ENCODE measurements around the gene ELFN2.

ELFN2 gene

GRCh38 chr22:37325039-37325395 is 102.3 kb downstream of the ELFN2 start:
- Histone ChIP-seq H3K4me3 (ENCODE audit: low read length) (no peak overlapping the region), H2BK120ac (ENCODE audit: low read depth, low read length) (no peak overlapping the region), H3K36me3 (ENCODE audit: control insufficient read depth, insufficient read depth, low read length) (no peaks in the 10 kb centered on the region), H3K27ac (ENCODE audit: low read depth, low read length) (no peak overlapping the region), H3K18ac (ENCODE audit: low read length) (no peak overlapping the region), H3K56ac (ENCODE audit: low read length) (no peak overlapping the region), H3K4me2 (ENCODE audit: low read length) (no peak overlapping the region), H3K23ac (ENCODE audit: low read length) (no peak overlapping the region), H3K27me3 (ENCODE audit: insufficient read depth, low read length, poor library complexity) (peaks cover 17% of the 10 kb centered on the region), H4K8ac (ENCODE audit: low read depth, low read length) (no peak overlapping the region), H3K79me2 (ENCODE audit: control insufficient read depth, insufficient read depth, low read length) (no peaks in the 10 kb centered on the region), H3K4ac (ENCODE audit: low read depth, low read length) (no peak overlapping the region), H3K9ac (ENCODE audit: low read length) (no peak overlapping the region), H3K79me1 (ENCODE audit: low read length) (no peaks in the 10 kb centered on the region), H2BK15ac (replicated peaks; ENCODE audit: low read depth) (no peak overlapping the region), H4K5ac (ENCODE audit: low read length) (no peak overlapping the region), H2AK5ac (ENCODE audit: low read length) (no peak overlapping the region), H3K4me1 (ENCODE audit: control insufficient read depth, low read depth, low read length) (no peaks in the 10 kb centered on the region), H2BK5ac (ENCODE audit: low read length) (no peak overlapping the region)
- WGBS (ENCODE audit: extremely low coverage, insufficient coverage, low lambda C conversion rate), result no CpG with 5 or more reads among the region's 21 CpGs
- no peak for DNase-seq

GRCh38 chr22:37324340-37325038 is 102.8 kb downstream of the ELFN2 start:
- no peak overlapping the region for H4K5ac ChIP-seq (ENCODE audit: low read length)
- H3K4ac ChIP-seq (ENCODE audit: low read depth, low read length), result no peak overlapping the region
- no CpG with 5 or more reads among the region's 51 CpGs for WGBS (ENCODE audit: extremely low coverage, insufficient coverage, low lambda C conversion rate)
- no peak for DNase-seq
- H3K36me3 ChIP-seq (ENCODE audit: control insufficient read depth, insufficient read depth, low read length), result no peaks in the 10 kb centered on the region
- no peak overlapping the region for H3K9ac ChIP-seq (ENCODE audit: low read length)
- no peak overlapping the region for H3K4me3 ChIP-seq (ENCODE audit: low read length)
- H2BK120ac ChIP-seq (ENCODE audit: low read depth, low read length), result no peak overlapping the region
- H2BK5ac ChIP-seq (ENCODE audit: low read length), result no peak overlapping the region
- no peak overlapping the region for H3K18ac ChIP-seq (ENCODE audit: low read length)
- H3K4me1 ChIP-seq (ENCODE audit: control insufficient read depth, low read depth, low read length), result no peaks in the 10 kb centered on the region
- no peak overlapping the region for H2BK15ac ChIP-seq (replicated peaks; ENCODE audit: low read depth)
- no peak overlapping the region for H3K23ac ChIP-seq (ENCODE audit: low read length)
- no peak overlapping the region for H3K56ac ChIP-seq (ENCODE audit: low read length)
- peaks cover 17% of the 10 kb centered on the region for H3K27me3 ChIP-seq (ENCODE audit: insufficient read depth, low read length, poor library complexity)
- H2AK5ac ChIP-seq (ENCODE audit: low read length), result no peak overlapping the region
- no peak overlapping the region for H4K8ac ChIP-seq (ENCODE audit: low read depth, low read length)
- H3K79me1 ChIP-seq (ENCODE audit: low read length), result no peaks in the 10 kb centered on the region
- H3K79me2 ChIP-seq (ENCODE audit: control insufficient read depth, insufficient read depth, low read length), result no peaks in the 10 kb centered on the region
- no peak overlapping the region for H3K27ac ChIP-seq (ENCODE audit: low read depth, low read length)
- H3K4me2 ChIP-seq (ENCODE audit: low read length), result peak overlapping the region; percentile 22

- Histone ChIP-seq H2BK120ac (ENCODE audit: low read depth, low read length) (no peak overlapping the region), H2BK15ac (replicated peaks; ENCODE audit: low read depth) (no peak overlapping the region), H2AK5ac (ENCODE audit: low read length) (no peak overlapping the region), H3K4me3 (ENCODE audit: low read length) (no peak overlapping the region), H4K8ac (ENCODE audit: low read depth, low read length) (no peak overlapping the region), H3K27ac (ENCODE audit: low read depth, low read length) (no peak overlapping the region), H3K9ac (ENCODE audit: low read length) (no peak overlapping the region), H3K4me1 (ENCODE audit: control insufficient read depth, low read depth, low read length) (no peaks in the 10 kb centered on the region), H3K56ac (ENCODE audit: low read length) (no peak overlapping the region), H3K23ac (ENCODE audit: low read length) (no peak overlapping the region), H3K27me3 (ENCODE audit: insufficient read depth, low read length, poor library complexity) (peaks cover 17% of the 10 kb centered on the region), H2BK5ac (ENCODE audit: low read length) (no peak overlapping the region), H3K4ac (ENCODE audit: low read depth, low read length) (no peak overlapping the region), H3K36me3 (ENCODE audit: control insufficient read depth, insufficient read depth, low read length) (no peaks in the 10 kb centered on the region), H3K4me2 (ENCODE audit: low read length) (no peak overlapping the region), H3K79me2 (ENCODE audit: control insufficient read depth, insufficient read depth, low read length) (no peaks in the 10 kb centered on the region), H4K5ac (ENCODE audit: low read length) (no peak overlapping the region), H3K18ac (ENCODE audit: low read length) (no peak overlapping the region), H3K79me1 (ENCODE audit: low read length) (no peaks in the 10 kb centered on the region)
- no peak for DNase-seq
- WGBS (ENCODE audit: extremely low coverage, insufficient coverage, low lambda C conversion rate), result no CpG with 5 or more reads among the region's 16 CpGs
Observed at GRCh38 chr22:37320726-37321677, 106.3 kb downstream of the ELFN2 start.

- Histone ChIP-seq H3K9ac (ENCODE audit: low read length) (no peak overlapping the region), H3K27me3 (ENCODE audit: insufficient read depth, low read length, poor library complexity) (peaks cover 7% of the 10 kb centered on the region)
- WGBS (ENCODE audit: extremely low coverage, insufficient coverage, low lambda C conversion rate), result no CpG with 5 or more reads among the region's 10 CpGs
Observed at GRCh38 chr22:37319469-37319868, 107.8 kb downstream of the ELFN2 start.

GRCh38 chr22:37318364-37319109 is 108.7 kb downstream of the ELFN2 start:
- Histone ChIP-seq H3K27me3 (ENCODE audit: insufficient read depth, low read length, poor library complexity) (no peaks in the 10 kb centered on the region), H3K4me1 (ENCODE audit: control insufficient read depth, low read depth, low read length) (no peaks in the 10 kb centered on the region)
- no CpG with 5 or more reads among the region's 18 CpGs for WGBS (ENCODE audit: extremely low coverage, insufficient coverage, low lambda C conversion rate)

More at GRCh38 chr22:37319469-37319868, 107.8 kb downstream of the ELFN2 start:
- H3K4ac ChIP-seq (ENCODE audit: low read depth, low read length), result no peak overlapping the region
- H3K4me3 ChIP-seq (ENCODE audit: low read length), result no peak overlapping the region
- no peak overlapping the region for H3K56ac ChIP-seq (ENCODE audit: low read length)
- no peak overlapping the region for H2BK5ac ChIP-seq (ENCODE audit: low read length)
- no peaks in the 10 kb centered on the region for H3K79me1 ChIP-seq (ENCODE audit: low read length)
- no peak overlapping the region for H2BK15ac ChIP-seq (replicated peaks; ENCODE audit: low read depth)
- H4K5ac ChIP-seq (ENCODE audit: low read length), result no peak overlapping the region
- no peaks in the 10 kb centered on the region for H3K79me2 ChIP-seq (ENCODE audit: control insufficient read depth, insufficient read depth, low read length)
- H2AK5ac ChIP-seq (ENCODE audit: low read length), result no peak overlapping the region
- H3K23ac ChIP-seq (ENCODE audit: low read length), result no peak overlapping the region
- no peak overlapping the region for H3K4me2 ChIP-seq (ENCODE audit: low read length)
- no peak overlapping the region for H4K8ac ChIP-seq (ENCODE audit: low read depth, low read length)
- H3K27ac ChIP-seq (ENCODE audit: low read depth, low read length), result no peak overlapping the region
- no peak overlapping the region for H2BK120ac ChIP-seq (ENCODE audit: low read depth, low read length)
- no peaks in the 10 kb centered on the region for H3K36me3 ChIP-seq (ENCODE audit: control insufficient read depth, insufficient read depth, low read length)
- no peaks in the 10 kb centered on the region for H3K4me1 ChIP-seq (ENCODE audit: control insufficient read depth, low read depth, low read length)
- H3K18ac ChIP-seq (ENCODE audit: low read length), result no peak overlapping the region
- DNase-seq, result no peak

More at GRCh38 chr22:37318364-37319109, 108.7 kb downstream of the ELFN2 start:
- no peaks in the 10 kb centered on the region for H3K79me2 ChIP-seq (ENCODE audit: control insufficient read depth, insufficient read depth, low read length)
- no peak overlapping the region for H3K4ac ChIP-seq (ENCODE audit: low read depth, low read length)
- H4K8ac ChIP-seq (ENCODE audit: low read depth, low read length), result no peak overlapping the region
- H3K9ac ChIP-seq (ENCODE audit: low read length), result no peak overlapping the region
- no peak overlapping the region for H2BK120ac ChIP-seq (ENCODE audit: low read depth, low read length)
- no peak overlapping the region for H3K18ac ChIP-seq (ENCODE audit: low read length)
- H2AK5ac ChIP-seq (ENCODE audit: low read length), result no peak overlapping the region
- no peak overlapping the region for H2BK15ac ChIP-seq (replicated peaks; ENCODE audit: low read depth)
- peak overlapping the region; percentile 66 for H3K23ac ChIP-seq (ENCODE audit: low read length)
- H4K5ac ChIP-seq (ENCODE audit: low read length), result no peak overlapping the region
- no peak overlapping the region for H3K27ac ChIP-seq (ENCODE audit: low read depth, low read length)
- H3K56ac ChIP-seq (ENCODE audit: low read length), result peak overlapping the region; percentile 15
- H2BK5ac ChIP-seq (ENCODE audit: low read length), result no peak overlapping the region
- no peaks in the 10 kb centered on the region for H3K79me1 ChIP-seq (ENCODE audit: low read length)
- no peak for DNase-seq
- H3K4me2 ChIP-seq (ENCODE audit: low read length), result no peak overlapping the region
- H3K4me3 ChIP-seq (ENCODE audit: low read length), result no peak overlapping the region
- no peaks in the 10 kb centered on the region for H3K36me3 ChIP-seq (ENCODE audit: control insufficient read depth, insufficient read depth, low read length)
